Right ventricle myocardium superior (tissue), 1 donor: ENCODE results near the gene GAMT. TPM values are rescaled to one million over a fixed set of nuclear protein-coding genes. Genes with fewer than 3 reads are reported as not detected.

Experiments
- ATAC-seq: fragments of 200-7000 bp; cut with Tn5 transposase; one replicate; pipeline ENCODE4 v1.9.1; 2020; ENCODE audit warnings: mild to moderate bottlenecking; ENCODE audit not compliant: poor library complexity
- DNase-seq: peaks from one replicate; pipeline ENCODE4 v3.0.0-alpha.2; 2020
- intact Hi-C: fragments of 100-400 bp; cut with DNase I; formaldehyde crosslinking; loops from one replicate; pipeline ENCODE4 v1.11.2; 2022
- total RNA-seq: library from RNA; stranded (reverse); fragmentation: NEBNext Ultra II Directional; extraction: Animal tissue kit (Norgen Biotek cat#: 25700); gene quantifications from one replicate; pipeline ENCODE4 v1.2.1, GENCODE V29; 2021
- donor health status: DM: no; HTN: yes; CAD: no; lungs with severe emphysema.

The GAMT gene
- total RNA-seq, 1 donor from 2014 or later, result 93.5 TPM

GRCh38 chr19:1363599-1363998 lies 37.7 kb downstream of the GAMT start:
- ATAC-seq, result no peak
- DNase-seq, result no peak
- intact Hi-C loops, result no loop called here

GRCh38 chr19:1362387-1363257 lies 38.7 kb downstream of the GAMT start:
- intact Hi-C loops, result no loop called here
- ATAC-seq, result no peak
- DNase-seq, result no peak

GRCh38 chr19:1361601-1362386 lies 39.5 kb downstream of the GAMT start:
- ATAC-seq (no peak), DNase-seq (no peak)
- intact Hi-C loops, result no loop called here

GRCh38 chr19:1360818-1361461 lies 40.4 kb downstream of the GAMT start:
- peak; percentile 85 for ATAC-seq
- intact Hi-C loops, result no loop called here
- DNase-seq, result peak; percentile 86

GRCh38 chr19:1360126-1360817 lies 41.1 kb downstream of the GAMT start:
- intact Hi-C loops, result no loop called here
- DNase-seq (no peak), ATAC-seq (no peak)

- intact Hi-C loops, result no loop called here
Measured at GRCh38 chr19:1357531-1358109, 43.7 kb downstream of the GAMT start.

GRCh38 chr19:1356508-1356865 lies 44.9 kb downstream of the GAMT start:
- no peak for DNase-seq
- ATAC-seq, result no peak
- intact Hi-C loops, result no loop called here

More at GRCh38 chr19:1357531-1358109, 43.7 kb downstream of the GAMT start:
- DNase-seq, result no peak
- ATAC-seq, result no peak

- DNase-seq (no peak), ATAC-seq (peak; percentile 13)
- intact Hi-C loops, result no loop called here
Measured at GRCh38 chr19:1355568-1356507, 45.5 kb downstream of the GAMT start.

GRCh38 chr19:1354970-1355567 lies 46.3 kb downstream of the GAMT start:
- intact Hi-C loops, result no loop called here
- no peak for DNase-seq
- peak; percentile 42 for ATAC-seq

GRCh38 chr19:1353144-1353543 lies 48.2 kb downstream of the GAMT start:
- DNase-seq, result no peak
- intact Hi-C loops, result no loop called here
- ATAC-seq, result no peak

- DNase-seq (no peak), ATAC-seq (no peak)
- intact Hi-C loops, result no loop called here
Measured at GRCh38 chr19:1351381-1351851, 49.9 kb downstream of the GAMT start.

- ATAC-seq (no peak), DNase-seq (no peak)
- intact Hi-C loops, result no loop called here
Measured at GRCh38 chr19:1350867-1351266, 50.5 kb downstream of the GAMT start.

- DNase-seq (no peak), ATAC-seq (no peak)
- intact Hi-C loops, result no loop called here
Measured at GRCh38 chr19:1349211-1349610, 52.1 kb downstream of the GAMT start.
